ENCODE measurements around the gene POLR2C. TPM values are rescaled to one million over a fixed set of nuclear protein-coding genes. Genes with fewer than 3 reads are reported as not detected.
A peak's percentile ranks its signal among the peaks of the same experiment; 100 is the strongest.

Gene POLR2C
- total and polyA plus RNA-seq, 2 of the 13 experiments (the other 11 are each of a cell fraction or from before 2014, with no cell fraction given): 104 to 216 TPM

- TF ChIP-seq ATF4 (CRISPR knock-in tag; IDR thresholded peaks at IDR 0.05) (no peak), ZNF709 (CRISPR knock-in tag; IDR thresholded peaks at IDR 0.05) (no peak), ZNF773 (CRISPR knock-in tag; IDR thresholded peaks at IDR 0.05; ENCODE audit: borderline replicate concordance) (no peak), TFAP4 (IDR thresholded peaks at IDR 0.05; ENCODE audit: borderline replicate concordance, low read depth) (peak; percentile 54; the same call in 1 of the 2 replicates), ATF2 (CRISPR knock-in tag; IDR thresholded peaks at IDR 0.05) (peak; percentile 61), STAG1 (CRISPR knock-in tag; IDR thresholded peaks at IDR 0.05) (no peak), HINFP (CRISPR knock-in tag; IDR thresholded peaks at IDR 0.05; ENCODE audit: low read depth) (peak; percentile 22; the same call in 1 of the 2 replicates), ZBTB43 (CRISPR knock-in tag; conservative IDR thresholded peaks at IDR 0.05) (no peak), PTBP1 (IDR thresholded peaks at IDR 0.05; ENCODE audit: low read depth, low read length, poor library complexity, severe bottlenecking) (peak; percentile 87), SIN3A (IDR thresholded peaks at IDR 0.05; ENCODE audit: borderline replicate concordance, low read depth, low read length) (peak; percentile 50; the same call in 1 of the 2 replicates), ZBTB8A (CRISPR knock-in tag; IDR thresholded peaks at IDR 0.05; ENCODE audit: borderline replicate concordance, low read depth) (no peak), ZNF580 (CRISPR knock-in tag; IDR thresholded peaks at IDR 0.05; ENCODE audit: borderline replicate concordance, low read depth) (no peak), ZSCAN31 (CRISPR knock-in tag; IDR thresholded peaks at IDR 0.05; ENCODE audit: low read depth) (peak; percentile 72; the same call in 1 of the 2 replicates), ZNF441 (CRISPR knock-in tag; IDR thresholded peaks at IDR 0.05; ENCODE audit: borderline replicate concordance) (peak; percentile 45; the same call in 1 of the 2 replicates), ATF5 (CRISPR knock-in tag; IDR thresholded peaks at IDR 0.05; ENCODE audit: low read depth) (no peak), JDP2 (CRISPR knock-in tag; IDR thresholded peaks at IDR 0.05; ENCODE audit: borderline replicate concordance) (no peak), POGZ (CRISPR knock-in tag; IDR thresholded peaks at IDR 0.05) (peak; percentile 54; the same call in 1 of the 2 replicates), MBD4 (IDR thresholded peaks at IDR 0.05; ENCODE audit: borderline replicate concordance, low read length) (no peak), MED1 (CRISPR knock-in tag; IDR thresholded peaks at IDR 0.05) (peak; percentile 73; the same call in 1 of the 2 replicates), NFYC (CRISPR knock-in tag; IDR thresholded peaks at IDR 0.05) (no peak)
Measured at GRCh38 chr16:57479976-57480753, 17.7 kb downstream of the POLR2C start (continued).
